GM12872 (cell line): ENCODE results near the gene TAF1C.

Experiments
- CTCF ChIP-seq: IDR thresholded peaks from 3 replicates; pipeline ENCODE4 v1.5.1; 2011; ENCODE audit warnings: low read depth, mild to moderate bottlenecking, low read length, moderate library complexity; ENCODE audit not compliant: insufficient read depth

The TAF1C gene

GRCh38 chr16:84137769-84138357, 49.0 kb downstream of the TAF1C start:
- no peak for TF ChIP-seq CTCF

- TF ChIP-seq CTCF, result no peak
These were observed 49.6 kb downstream of the TAF1C start for GRCh38 chr16:84137287-84137686.

GRCh38 chr16:84136331-84137125, 50.3 kb downstream of the TAF1C start:
- no peak for TF ChIP-seq CTCF

- TF ChIP-seq CTCF, result no peak
These were observed 54.2 kb downstream of the TAF1C start for GRCh38 chr16:84132527-84133285.

- TF ChIP-seq CTCF, result no peak
These were observed 55.7 kb downstream of the TAF1C start for GRCh38 chr16:84131117-84131516.
